Ectodermal cell (in vitro differentiated cells): ENCODE measurements around the gene EYS.

ENCODE experiments used
- H3K27ac ChIP-seq: 2 replicates; pipeline ENCODE4 v1.7.0; 2013; ENCODE audit warnings: mild to moderate bottlenecking, low read depth, low read length; ENCODE audit not compliant: insufficient read depth, poor library complexity, severe bottlenecking
- H3K27me3 ChIP-seq: 2 replicates; pipeline ENCODE4 v1.7.0; 2013; ENCODE audit warnings: mild to moderate bottlenecking, low read length; ENCODE audit not compliant: insufficient read depth, control insufficient read depth, poor library complexity, severe bottlenecking
- H3K36me3 ChIP-seq: one replicate; pipeline ENCODE4 v1.7.0; 2013; ENCODE audit warnings: low read length; ENCODE audit not compliant: control insufficient read depth, insufficient read depth
- H3K4me1 ChIP-seq: one replicate; pipeline ENCODE4 v1.7.0; 2013; ENCODE audit warnings: low read length; ENCODE audit not compliant: control insufficient read depth, insufficient read depth
- H3K4me3 ChIP-seq: 2 replicates; pipeline ENCODE4 v1.7.0; 2013; ENCODE audit warnings: low read depth, low read length, control low read depth; ENCODE audit not compliant: insufficient read depth
- H3K9me3 ChIP-seq: 2 replicates; pipeline ENCODE4 v1.7.0; 2013; ENCODE audit warnings: mild to moderate bottlenecking, low read length, moderate library complexity; ENCODE audit not compliant: control insufficient read depth
- WGBS, 2 experiments: methylation state at CpG; one replicate each; pipeline ENCODE4 v1.1.7; 2013; ENCODE audit warnings: missing lambda C conversion rate in 2 of 2; 5-methylcytosine and 5-hydroxymethylcytosine counted together

The EYS gene

DNA sequence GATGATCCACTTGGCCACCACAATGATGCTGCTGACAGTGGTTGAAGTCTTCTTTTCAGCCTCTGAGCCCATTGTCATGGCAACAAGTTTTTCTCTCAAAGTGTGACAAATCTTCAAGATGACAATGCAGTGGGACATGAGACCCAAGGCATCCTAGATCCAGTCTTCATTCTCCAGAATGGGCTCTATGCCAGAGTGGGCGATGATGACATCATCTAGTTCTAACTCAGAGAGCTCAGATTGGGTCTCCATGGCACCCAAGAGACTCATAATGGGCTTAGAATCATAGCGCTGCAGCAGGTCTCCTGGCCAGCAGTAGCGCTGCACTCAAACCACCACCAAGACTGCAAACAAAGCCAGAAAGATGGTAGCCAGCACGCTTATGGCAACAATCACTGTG is 973.6 kb downstream of the EYS start:
- 94 to 96% methylated on average over 4 of the region's 4 CpGs for WGBS, 2 experiments
- no peaks in the 10 kb centered on the region for H3K36me3 ChIP-seq
- H3K4me1 ChIP-seq: no peaks in the 10 kb centered on the region
- no peaks in the 10 kb centered on the region for H3K27me3 ChIP-seq
- H3K9me3 ChIP-seq: no peaks in the 10 kb centered on the region
- H3K27ac ChIP-seq: no peak overlapping the region
- no peak overlapping the region for H3K4me3 ChIP-seq

- Histone ChIP-seq H3K4me3 (no peak overlapping the region), H3K27me3 (no peaks in the 10 kb centered on the region), H3K9me3 (no peaks in the 10 kb centered on the region), H3K27ac (no peak overlapping the region), H3K4me1 (no peaks in the 10 kb centered on the region), H3K36me3 (no peaks in the 10 kb centered on the region)
These were observed 974.1 kb downstream of the EYS start for GRCh38 chr6:64732888-64733287.

- Histone ChIP-seq H3K27me3 (no peaks in the 10 kb centered on the region), H3K27ac (no peak overlapping the region), H3K9me3 (no peaks in the 10 kb centered on the region), H3K36me3 (no peaks in the 10 kb centered on the region), H3K4me1 (no peaks in the 10 kb centered on the region), H3K4me3 (no peak overlapping the region)
- WGBS, 2 experiments: 88 to 99% methylated on average over 2 of the region's 4 CpGs
These were observed 977.5 kb downstream of the EYS start for GRCh38 chr6:64729522-64729921.

DNA sequence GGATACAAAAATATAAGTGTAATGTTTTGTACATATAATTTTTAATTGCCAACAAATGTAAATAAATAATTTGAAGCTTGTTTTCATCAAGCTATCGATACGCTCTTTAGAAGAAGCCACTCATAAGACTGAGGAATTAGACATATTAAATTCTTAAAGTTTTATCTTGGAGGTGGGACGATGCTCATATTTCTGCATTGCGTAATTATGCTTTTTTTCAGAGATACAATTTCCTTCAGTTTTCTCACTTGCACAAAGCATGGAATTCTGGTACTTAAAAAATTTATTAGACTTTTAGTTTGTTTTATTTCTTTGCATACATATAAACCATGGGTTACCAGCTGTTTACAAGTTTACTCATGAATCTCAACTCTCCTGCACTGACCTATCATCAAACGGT is 980.0 kb downstream of the EYS start:
- Histone ChIP-seq H3K27ac (no peak overlapping the region), H3K4me1 (no peaks in the 10 kb centered on the region), H3K4me3 (no peak overlapping the region), H3K9me3 (no peaks in the 10 kb centered on the region), H3K27me3 (no peaks in the 10 kb centered on the region), H3K36me3 (no peaks in the 10 kb centered on the region)
- 78 to 97% methylated on average over 1 to 3 of the region's 5 CpGs for WGBS, 2 experiments

GRCh38 chr6:64724091-64724490 is 982.9 kb downstream of the EYS start:
- Histone ChIP-seq H3K4me3 (no peak overlapping the region), H3K27ac (no peak overlapping the region), H3K9me3 (no peaks in the 10 kb centered on the region), H3K36me3 (no peaks in the 10 kb centered on the region), H3K27me3 (no peaks in the 10 kb centered on the region), H3K4me1 (no peaks in the 10 kb centered on the region)
- 84 to 97% methylated on average over 3 of the region's 3 CpGs for WGBS, 2 experiments

- WGBS, 2 experiments: 88 to 92% methylated on average over 4 to 5 of the region's 5 CpGs
- Histone ChIP-seq H3K27ac (no peak overlapping the region), H3K27me3 (no peaks in the 10 kb centered on the region), H3K36me3 (no peaks in the 10 kb centered on the region), H3K4me3 (no peak overlapping the region), H3K9me3 (no peaks in the 10 kb centered on the region), H3K4me1 (no peaks in the 10 kb centered on the region)
These were observed 983.5 kb downstream of the EYS start for GRCh38 chr6:64723327-64724058.

GRCh38 chr6:64721865-64722264 is 985.2 kb downstream of the EYS start:
- Histone ChIP-seq H3K36me3 (no peaks in the 10 kb centered on the region), H3K9me3 (no peaks in the 10 kb centered on the region), H3K27ac (no peak overlapping the region), H3K4me3 (no peak overlapping the region), H3K27me3 (no peaks in the 10 kb centered on the region), H3K4me1 (no peaks in the 10 kb centered on the region)
- 91 to 95% methylated on average over 2 of the region's 2 CpGs for WGBS, 2 experiments

DNA sequence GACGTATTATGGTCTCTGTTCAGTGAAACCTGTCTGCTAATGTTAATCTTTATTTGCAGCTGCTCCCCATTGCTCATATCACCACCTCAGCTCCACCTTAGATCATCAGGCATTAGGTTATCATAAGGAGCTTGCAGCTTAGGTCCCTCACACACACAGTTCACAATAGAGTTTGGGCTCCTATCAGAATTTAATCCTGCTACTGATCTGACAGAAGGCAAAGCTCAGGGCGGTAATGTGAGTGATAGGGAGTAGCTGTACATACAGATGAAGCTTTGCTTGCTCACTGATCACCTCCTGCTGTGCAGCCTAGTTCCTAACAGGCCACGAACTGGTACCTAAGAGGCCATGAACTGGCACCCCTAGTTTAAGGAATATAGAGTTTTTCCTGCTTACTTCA is 989.7 kb downstream of the EYS start:
- H3K36me3 ChIP-seq: no peaks in the 10 kb centered on the region
- no peak overlapping the region for H3K4me3 ChIP-seq
- no peak overlapping the region for H3K27ac ChIP-seq
- no peaks in the 10 kb centered on the region for H3K27me3 ChIP-seq
- H3K4me1 ChIP-seq: no peaks in the 10 kb centered on the region
- no peaks in the 10 kb centered on the region for H3K9me3 ChIP-seq
- WGBS, 2 experiments: 93 to 97% methylated on average over 3 of the region's 3 CpGs

- no peaks in the 10 kb centered on the region for H3K36me3 ChIP-seq
- no peaks in the 10 kb centered on the region for H3K4me1 ChIP-seq
- no peak overlapping the region for H3K27ac ChIP-seq
- H3K9me3 ChIP-seq: no peaks in the 10 kb centered on the region
- no peak overlapping the region for H3K4me3 ChIP-seq
- 94 to 95% methylated on average over 3 of the region's 3 CpGs for WGBS, 2 experiments
- no peaks in the 10 kb centered on the region for H3K27me3 ChIP-seq
These were observed 991.4 kb downstream of the EYS start for GRCh38 chr6:64715624-64716023.

DNA sequence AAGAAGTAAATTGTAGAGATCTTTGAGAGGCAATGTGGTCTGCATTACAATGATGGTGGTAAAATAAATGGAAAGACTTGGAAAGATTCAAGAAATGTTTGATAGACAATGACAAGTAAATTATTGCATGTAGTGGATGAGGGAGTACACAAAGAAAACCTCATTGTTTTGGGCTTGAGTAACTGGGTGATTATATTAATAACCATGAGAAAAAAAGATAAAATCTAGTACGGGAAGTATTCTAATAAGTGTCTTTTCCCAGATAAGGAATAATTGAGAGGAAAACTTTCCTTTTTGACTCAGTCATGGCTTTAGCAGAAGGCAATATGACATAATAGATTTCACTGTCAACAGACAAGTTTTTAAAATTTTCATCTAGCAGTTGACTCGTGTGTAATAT is 993.0 kb downstream of the EYS start:
- Histone ChIP-seq H3K36me3 (no peaks in the 10 kb centered on the region), H3K4me3 (no peak overlapping the region), H3K4me1 (no peaks in the 10 kb centered on the region), H3K9me3 (no peaks in the 10 kb centered on the region), H3K27me3 (no peaks in the 10 kb centered on the region), H3K27ac (no peak overlapping the region)
- WGBS, 2 experiments: 88 to 100% methylated on average over 1 to 2 of the region's 2 CpGs

GRCh38 chr6:64713175-64713574 is 993.9 kb downstream of the EYS start:
- no peaks in the 10 kb centered on the region for H3K36me3 ChIP-seq

More at GRCh38 chr6:64713175-64713574, 993.9 kb downstream of the EYS start:
- Histone ChIP-seq H3K9me3 (no peaks in the 10 kb centered on the region), H3K4me1 (no peaks in the 10 kb centered on the region), H3K4me3 (no peak overlapping the region), H3K27ac (no peak overlapping the region), H3K27me3 (no peaks in the 10 kb centered on the region)
- 90 to 100% methylated on average over 1 of the region's 1 CpG for WGBS, 2 experiments
